Measurements from ENCODE around the gene NHP2. TPM values are rescaled to one million over a fixed set of nuclear protein-coding genes. Genes with fewer than 3 reads are reported as not detected.

The NHP2 gene
- total and polyA plus RNA-seq, 9 of the 15 experiments (the other 6 are each of a cell fraction or from before 2014, with no cell fraction given), result 52.8 to 622 (median 144) TPM

GRCh38 chr5:178130576-178131445 lies 22.9 kb downstream of the NHP2 start, which contains the start of gene RMND5B:
RMND5B (plus strand) TSS chr5:178131014; CDS start chr5:178138120, 7,106 bp downstream.
- in situ Hi-C loops (cut with MboI) (no loop called here), intact Hi-C loops (cut with micrococcal nuclease) (loop anchor here (1.0 kb wide), 1 partner anchor 18 kb away; the partner anchor contains the start of gene N4BP3)
- Histone ChIP-seq H3K4me3 (peak within 1 kb of the TSS; percentile 98), H4K20me1 (replicated peaks; ENCODE audit: control insufficient read depth, insufficient read depth, low read length) (0 out of 2 replicates have a peak, but pooled peaks cover 4% of the 10 kb centered on the region), H3K9ac (ENCODE audit: insufficient read depth in 1 of 2, low read depth in 2 of 2, low read length in 2 of 2) (peak within 1 kb of the TSS; percentile 92 to 99), H3K79me2 (ENCODE audit: control insufficient read depth, insufficient read depth, low read length) (peaks cover 49% of the 10 kb centered on the region), H3K4me2 (ENCODE audit: insufficient read depth, low read length) (peak within 1 kb of the TSS; percentile 98), H3K27me3 (ENCODE audit: control insufficient read depth in 2 of 2, insufficient read depth in 2 of 2, low read length in 2 of 2) (no peaks in the 10 kb centered on the region), H3K9me3 (replicated peaks; ENCODE audit: control insufficient read depth, insufficient read depth, low read depth, low read length) (no peaks in the 10 kb centered on the region), H3K27ac (ENCODE audit: extremely low read depth, low read depth, low read length) (peak within 1 kb of the TSS; percentile 97), H3K4me1 (replicated peaks in 1 of 2; ENCODE audit: control insufficient read depth in 2 of 2, insufficient read depth in 2 of 2, low read length in 2 of 2) (peaks cover 24 to 48% of the 10 kb centered on the region in 2 experiments), H2AFZ (ENCODE audit: low read depth, low read length) (peak within 1 kb of the TSS; percentile 91), H3K9me1 (ENCODE audit: control insufficient read depth, insufficient read depth, low read length) (no peaks in the 10 kb centered on the region), H3K36me3 (ENCODE audit: control insufficient read depth, insufficient read depth, low read length) (peaks cover 26% of the 10 kb centered on the region)
- peak; percentile 82 for FAIRE-seq
- ChIA-PET CTCF (ENCODE audit: low intra/inter-chr PET ratio) (no interaction called here), POLR2A (interaction anchor here (0.7 to 3.4 kb wide), 6 partner anchors 10 to 24 kb away, joined by 3 to 20 read pairs (median 5); partner anchors contain the start of gene NHP2)
- peak; percentile 85 for ATAC-seq
- TSS peak; percentile 69 for BruUV-seq (replicated peaks)
- under 1% methylated on average over 81 of the region's 102 CpGs for WGBS (ENCODE audit: insufficient coverage, low coverage, missing lambda C conversion rate)
- peak; percentile 89 to 94 (median 92) for DNase-seq (ENCODE audit: extremely low read depth in 1 of 4, low spot score in 3 of 4)
- TF ChIP-seq E2F8 (IDR thresholded peaks at IDR 0.05; ENCODE audit: low read depth, partially characterized antibody), result peak; percentile 83
- no peak for TF ChIP-seq ZSCAN32 (CRISPR knock-in tag; IDR thresholded peaks at IDR 0.05)
- peak; percentile 92 for TF ChIP-seq CCNT2 (IDR thresholded peaks at IDR 0.05; ENCODE audit: borderline replicate concordance, extremely low read depth, insufficient read length, low read depth, low read length)
- TF ChIP-seq C11orf30 (IDR thresholded peaks at IDR 0.05; ENCODE audit: low read depth), result 0 out of 2 replicates have a peak, but pooled peaks have one; percentile 3
- no peak for TF ChIP-seq LARP7 (IDR thresholded peaks at IDR 0.05)
- TF ChIP-seq SREBF1 (IDR thresholded peaks at IDR 0.05; ENCODE audit: borderline replicate concordance, low read depth, low read length), result peak; percentile 91
- TF ChIP-seq ARID2 (IDR thresholded peaks at IDR 0.05), result no peak
- TF ChIP-seq HINFP (tag; conservative IDR thresholded peaks at IDR 0.05; ENCODE audit: low read depth), result no peak
- TF ChIP-seq RBM25 (IDR thresholded peaks at IDR 0.05; ENCODE audit: low read depth, low read length, severe bottlenecking), result peak; percentile 66
- TF ChIP-seq SPI1 (IDR thresholded peaks at IDR 0.05; ENCODE audit: borderline replicate concordance, low read depth, low read length), result no peak
- TF ChIP-seq ATF2 (CRISPR knock-in tag; IDR thresholded peaks at IDR 0.05), result no peak
- TF ChIP-seq CREB5 (CRISPR knock-in tag; IDR thresholded peaks at IDR 0.05), result no peak
- TF ChIP-seq IRF2 (CRISPR knock-in tag; IDR thresholded peaks at IDR 0.05), result 0 out of 2 replicates have a peak, but pooled peaks have one; percentile 50

Data from K562 (cell line).